NCI-H2081 treated with DMSO at 0.1 percent for 48 hours (cell line): Measurements from ENCODE around the gene CENPP.

Experiments
- DNase-seq: peaks from one replicate; lab custom pipeline; 2025; lab: John Stamatoyannopoulos, UW

The CENPP gene

GRCh38 chr9:92639791-92640271, 314.1 kb downstream of the CENPP start:
- DNase-seq: no peak

- DNase-seq: no peak
Observed at GRCh38 chr9:92640398-92641091, 314.8 kb downstream of the CENPP start.

- no peak for DNase-seq
Observed at GRCh38 chr9:92641092-92641809, 315.5 kb downstream of the CENPP start.

- DNase-seq: no peak
Observed at GRCh38 chr9:92642041-92642451, 316.3 kb downstream of the CENPP start.

GRCh38 chr9:92642564-92642963, 316.8 kb downstream of the CENPP start:
- no peak for DNase-seq

- DNase-seq: no peak
Observed at GRCh38 chr9:92644278-92644677, 318.5 kb downstream of the CENPP start.

- DNase-seq: no peak
Observed at GRCh38 chr9:92645041-92645440, 319.3 kb downstream of the CENPP start.

GRCh38 chr9:92647671-92648473, 322.1 kb downstream of the CENPP start:
- no peak for DNase-seq

- no peak for DNase-seq
Observed at GRCh38 chr9:92648474-92648971, 322.8 kb downstream of the CENPP start.

GRCh38 chr9:92649007-92649406, 323.3 kb downstream of the CENPP start:
- no peak for DNase-seq

- DNase-seq: no peak
Observed at GRCh38 chr9:92650296-92650695, 324.5 kb downstream of the CENPP start.

- no peak for DNase-seq
Observed at GRCh38 chr9:92650839-92651621, 325.3 kb downstream of the CENPP start.

GRCh38 chr9:92652461-92652860, 326.7 kb downstream of the CENPP start:
- DNase-seq: no peak

GRCh38 chr9:92654481-92655301, 328.9 kb downstream of the CENPP start:
- DNase-seq: no peak

- DNase-seq: no peak
Observed at GRCh38 chr9:92655366-92655765, 329.6 kb downstream of the CENPP start.

GRCh38 chr9:92655896-92656536, 330.3 kb downstream of the CENPP start:
- no peak for DNase-seq

GRCh38 chr9:92656537-92656925, 330.8 kb downstream of the CENPP start:
- DNase-seq: no peak

GRCh38 chr9:92657296-92658094, 331.7 kb downstream of the CENPP start:
- DNase-seq: no peak

- DNase-seq: no peak
Observed at GRCh38 chr9:92658176-92658575, 332.4 kb downstream of the CENPP start.
